Measurements from ENCODE around the gene HYI. TPM values are rescaled to one million over a fixed set of nuclear protein-coding genes. Genes with fewer than 3 reads are reported as not detected.

Gene HYI
- polyA plus RNA-seq, 1 of the 3 experiments (the other 2 are of a cell fraction): 11.1 TPM

DNA sequence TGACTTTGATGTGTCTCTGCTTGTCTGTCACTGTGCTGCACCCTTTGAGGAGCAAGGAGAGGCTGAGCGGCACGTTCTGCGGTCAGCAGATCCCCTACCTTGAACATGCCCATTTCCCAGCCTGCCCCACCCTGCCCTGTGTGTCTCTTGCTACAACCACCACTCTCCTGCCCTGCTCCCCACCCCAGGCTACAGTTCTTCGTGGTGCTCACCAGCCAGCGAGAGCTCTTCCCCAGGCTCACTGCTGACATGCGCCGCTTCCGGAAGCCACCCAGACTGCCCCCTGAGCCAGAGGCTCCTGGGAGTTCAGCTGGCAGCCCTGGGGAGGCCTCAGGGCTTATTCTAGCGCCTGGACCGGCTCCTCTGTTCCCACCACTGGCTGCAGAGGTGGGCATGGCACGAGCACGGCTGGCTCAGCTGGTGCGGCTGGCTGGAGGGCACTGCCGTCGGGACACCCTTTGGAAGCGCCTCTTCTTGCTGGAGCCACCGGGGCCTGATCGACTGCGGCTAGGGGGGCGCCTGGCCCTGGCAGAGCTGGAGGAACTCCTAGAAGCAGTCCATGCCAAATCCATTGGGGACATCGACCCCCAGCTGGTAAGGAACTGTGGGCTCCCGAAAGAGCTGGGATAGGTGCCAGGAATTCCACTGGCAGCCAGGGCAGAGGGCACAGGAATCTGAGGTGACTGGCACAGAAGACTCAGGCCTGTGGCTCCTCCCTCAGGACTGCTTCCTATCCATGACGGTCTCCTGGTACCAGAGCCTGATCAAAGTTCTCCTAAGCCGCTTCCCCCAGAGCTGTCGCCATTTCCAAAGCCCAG, 5.6 kb downstream of the HYI start:
- 86% methylated on average over 9 of the region's 25 CpGs for WGBS (ENCODE audit: low lambda C conversion rate)
- POLR2A ChIA-PET: interaction anchor here (0.9 kb wide), 1 partner anchor 8 kb away, joined by 3 read pairs; no protein-coding TSS in a partner anchor
- DNase-seq: no peak
- Histone ChIP-seq H3K9ac (no peak overlapping the region), H4K20me1 (ENCODE audit: insufficient read depth) (no peaks in the 10 kb centered on the region), H3K27ac (ENCODE audit: low read depth in 2 of 2, low read length in 1 of 2) (no peak overlapping the region), H3K27me3 (ENCODE audit: insufficient read depth) (no peaks in the 10 kb centered on the region), H3F3A (replicated peaks; ENCODE audit: insufficient read depth) (peaks cover 4% of the 10 kb centered on the region), H3K4me3 (ENCODE audit: low read depth in 2 of 2, low read length in 1 of 2) (no peak overlapping the region), H3K79me2 (ENCODE audit: insufficient read depth) (no peaks in the 10 kb centered on the region), H2AFZ (ENCODE audit: low read depth) (no peak overlapping the region), H3K9me3 (no peaks in the 10 kb centered on the region), H3K4me2 (no peak overlapping the region), H3K4me1 (ENCODE audit: control insufficient read depth in 1 of 2, insufficient read depth in 2 of 2, low read depth in 1 of 2, low read length in 1 of 2) (peaks cover 0 to 6% of the 10 kb centered on the region in 2 experiments; a peak in 2 of 4 replicates), H3K36me3 (replicated peaks in 1 of 2; ENCODE audit: control insufficient read depth in 1 of 2, insufficient read depth in 2 of 2, low read length in 1 of 2) (peaks cover 4 to 73% of the 10 kb centered on the region in 2 experiments), H3K9me2 (no peaks in the 10 kb centered on the region)
- TF ChIP-seq PBX3 (IDR thresholded peaks at IDR 0.05) (no peak), TAF1 (IDR thresholded peaks at IDR 0.05; ENCODE audit: borderline replicate concordance, low read depth, low read length) (no peak), GATA2 (CRISPR knock-in tag; IDR thresholded peaks at IDR 0.05) (no peak), SIN3A (IDR thresholded peaks at IDR 0.05; ENCODE audit: borderline replicate concordance, low read depth, low read length) (no peak), NRF1 (IDR thresholded peaks at IDR 0.05; ENCODE audit: low read depth, low read length) (no peak), TEAD4 (IDR thresholded peaks at IDR 0.05; ENCODE audit: borderline replicate concordance, insufficient read depth) (no peak), TCF12 (IDR thresholded peaks at IDR 0.05) (no peak), EP300 (IDR thresholded peaks at IDR 0.05; ENCODE audit: borderline replicate concordance in 1 of 2, low read depth in 1 of 2, low read length in 1 of 2) (no peak), CTCF (IDR thresholded peaks at IDR 0.05) (no peak), RXRA (IDR thresholded peaks at IDR 0.05; ENCODE audit: borderline replicate concordance, low read depth) (no peak), FOXM1 (IDR thresholded peaks at IDR 0.05; ENCODE audit: low read depth) (no peak), EZH2phosphoT487 (IDR thresholded peaks at IDR 0.05; ENCODE audit: borderline replicate concordance, low read depth) (no peak), MAX (IDR thresholded peaks at IDR 0.05; ENCODE audit: low read depth) (no peak), RAD21 (IDR thresholded peaks at IDR 0.05; ENCODE audit: low read length) (no peak)
- TF ChIP-seq, protein P1, sequence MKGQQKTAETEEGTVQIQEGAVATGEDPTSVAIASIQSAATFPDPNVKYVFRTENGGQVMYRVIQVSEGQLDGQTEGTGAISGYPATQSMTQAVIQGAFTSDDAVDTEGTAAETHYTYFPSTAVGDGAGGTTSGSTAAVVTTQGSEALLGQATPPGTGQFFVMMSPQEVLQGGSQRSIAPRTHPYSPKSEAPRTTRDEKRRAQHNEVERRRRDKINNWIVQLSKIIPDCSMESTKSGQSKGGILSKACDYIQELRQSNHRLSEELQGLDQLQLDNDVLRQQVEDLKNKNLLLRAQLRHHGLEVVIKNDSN (IDR thresholded peaks at IDR 0.05; ENCODE audit: borderline replicate concordance, low read depth): no peak
- CTCF ChIA-PET: interaction anchor here (1.3 kb wide), 1 partner anchor 13 kb away, joined by 5 read pairs; no protein-coding TSS in a partner anchor

Data from SK-N-SH (cell line).